Measurements from ENCODE around the gene ISG15.

The ISG15 gene

DNA sequence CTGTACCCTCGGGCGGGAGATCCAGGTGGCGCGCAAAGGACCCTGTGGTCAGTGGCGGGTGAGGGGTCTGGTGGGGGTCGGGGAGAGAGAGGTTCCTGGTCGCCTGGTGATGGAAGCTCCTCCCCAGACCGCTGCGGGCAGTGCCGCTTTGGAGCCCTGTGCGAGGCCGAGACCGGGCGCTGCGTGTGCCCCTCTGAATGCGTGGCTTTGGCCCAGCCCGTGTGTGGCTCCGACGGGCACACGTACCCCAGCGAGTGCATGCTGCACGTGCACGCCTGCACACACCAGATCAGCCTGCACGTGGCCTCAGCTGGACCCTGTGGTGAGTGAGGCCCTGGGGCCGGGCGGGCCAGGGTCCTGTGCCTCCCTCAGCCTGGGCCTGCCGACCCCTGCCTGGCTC, 30.1 kb downstream of the ISG15 start:
- CTCF ChIA-PET: no interaction called here
- POLR2A ChIA-PET: no interaction called here
- DNase-seq (ENCODE audit: low read depth, low spot score): no peak
- TF ChIP-seq, protein P1, sequence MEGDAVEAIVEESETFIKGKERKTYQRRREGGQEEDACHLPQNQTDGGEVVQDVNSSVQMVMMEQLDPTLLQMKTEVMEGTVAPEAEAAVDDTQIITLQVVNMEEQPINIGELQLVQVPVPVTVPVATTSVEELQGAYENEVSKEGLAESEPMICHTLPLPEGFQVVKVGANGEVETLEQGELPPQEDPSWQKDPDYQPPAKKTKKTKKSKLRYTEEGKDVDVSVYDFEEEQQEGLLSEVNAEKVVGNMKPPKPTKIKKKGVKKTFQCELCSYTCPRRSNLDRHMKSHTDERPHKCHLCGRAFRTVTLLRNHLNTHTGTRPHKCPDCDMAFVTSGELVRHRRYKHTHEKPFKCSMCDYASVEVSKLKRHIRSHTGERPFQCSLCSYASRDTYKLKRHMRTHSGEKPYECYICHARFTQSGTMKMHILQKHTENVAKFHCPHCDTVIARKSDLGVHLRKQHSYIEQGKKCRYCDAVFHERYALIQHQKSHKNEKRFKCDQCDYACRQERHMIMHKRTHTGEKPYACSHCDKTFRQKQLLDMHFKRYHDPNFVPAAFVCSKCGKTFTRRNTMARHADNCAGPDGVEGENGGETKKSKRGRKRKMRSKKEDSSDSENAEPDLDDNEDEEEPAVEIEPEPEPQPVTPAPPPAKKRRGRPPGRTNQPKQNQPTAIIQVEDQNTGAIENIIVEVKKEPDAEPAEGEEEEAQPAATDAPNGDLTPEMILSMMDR (IDR thresholded peaks at IDR 0.05; ENCODE audit: insufficient read depth, low read length, missing control alignments): no peak
- no peak overlapping the region for H3K4me3 ChIP-seq (ENCODE audit: low read depth, low read length)

DNA sequence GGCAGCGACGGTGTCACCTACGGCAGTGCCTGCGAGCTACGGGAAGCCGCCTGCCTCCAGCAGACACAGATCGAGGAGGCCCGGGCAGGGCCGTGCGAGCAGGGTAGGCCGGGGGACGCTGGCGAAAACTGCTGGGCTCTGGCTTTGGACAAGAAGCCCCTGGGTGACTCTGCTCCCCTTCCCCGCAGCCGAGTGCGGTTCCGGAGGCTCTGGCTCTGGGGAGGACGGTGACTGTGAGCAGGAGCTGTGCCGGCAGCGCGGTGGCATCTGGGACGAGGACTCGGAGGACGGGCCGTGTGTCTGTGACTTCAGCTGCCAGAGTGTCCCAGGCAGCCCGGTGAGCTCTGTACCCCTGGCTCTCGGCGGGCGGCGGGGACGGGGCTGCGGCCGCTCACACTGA, 30.6 kb downstream of the ISG15 start:
- no peak overlapping the region for H3K4me3 ChIP-seq (ENCODE audit: low read depth, low read length)
- DNase-seq (ENCODE audit: low read depth, low spot score): no peak
- ChIA-PET POLR2A (no interaction called here), CTCF (no interaction called here)
- TF ChIP-seq, protein P1 (IDR thresholded peaks at IDR 0.05; ENCODE audit: insufficient read depth, low read length, missing control alignments): no peak

DNA sequence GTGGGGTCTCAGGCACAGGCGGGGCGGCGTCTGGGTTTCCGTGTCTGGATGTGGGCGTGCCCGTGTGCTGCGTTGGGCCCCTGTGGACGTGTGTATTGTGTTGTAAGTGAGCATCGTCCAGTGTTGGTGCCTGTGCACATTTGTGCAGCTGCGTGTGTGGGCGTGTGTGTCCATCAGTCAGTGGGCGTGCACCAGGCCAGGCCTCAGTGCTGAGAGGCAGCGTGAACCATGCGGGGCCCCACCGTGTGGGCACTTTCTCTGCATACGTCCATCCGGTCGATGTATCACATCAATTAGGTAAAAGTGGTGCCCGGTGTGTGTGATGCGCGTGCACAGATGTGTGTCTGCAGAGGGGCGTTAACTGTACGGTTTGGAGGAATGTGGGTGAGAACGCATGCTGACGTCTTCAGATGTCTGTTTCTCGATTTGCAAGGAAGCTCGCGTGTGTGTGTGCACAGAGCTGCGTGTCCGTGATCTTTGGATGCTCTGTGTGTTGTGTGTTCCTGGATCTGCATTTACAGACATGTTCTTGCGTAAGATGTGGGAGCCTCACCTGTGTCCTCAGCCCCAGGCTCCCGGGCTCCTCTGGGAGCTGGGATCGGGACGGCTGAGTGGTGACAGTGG, 31.3 kb downstream of the ISG15 start:
- TF ChIP-seq, protein P1 (IDR thresholded peaks at IDR 0.05; ENCODE audit: insufficient read depth, low read length, missing control alignments): no peak
- ChIA-PET CTCF (no interaction called here), POLR2A (no interaction called here)
- H3K4me3 ChIP-seq (ENCODE audit: low read depth, low read length): no peak overlapping the region
- DNase-seq (ENCODE audit: low read depth, low spot score): no peak

DNA sequence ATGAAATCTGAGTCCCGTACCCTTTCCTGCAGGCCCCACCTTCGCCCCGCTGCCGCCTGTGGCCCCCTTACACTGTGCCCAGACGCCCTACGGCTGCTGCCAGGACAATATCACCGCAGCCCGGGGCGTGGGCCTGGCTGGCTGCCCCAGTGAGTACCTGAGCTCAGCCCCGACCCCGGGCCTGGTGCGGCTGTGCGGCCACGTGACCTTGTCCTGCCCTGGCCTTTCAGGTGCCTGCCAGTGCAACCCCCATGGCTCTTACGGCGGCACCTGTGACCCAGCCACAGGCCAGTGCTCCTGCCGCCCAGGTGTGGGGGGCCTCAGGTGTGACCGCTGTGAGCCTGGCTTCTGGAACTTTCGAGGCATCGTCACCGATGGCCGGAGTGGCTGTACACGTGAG, 31.8 kb downstream of the ISG15 start:
- ChIA-PET CTCF (no interaction called here), POLR2A (no interaction called here)
- DNase-seq (ENCODE audit: low read depth, low spot score): no peak
- TF ChIP-seq, protein P1 (IDR thresholded peaks at IDR 0.05; ENCODE audit: insufficient read depth, low read length, missing control alignments): no peak
- H3K4me3 ChIP-seq (ENCODE audit: low read depth, low read length): no peak overlapping the region

GRCh38 chr1:1046243-1046642, 32.9 kb downstream of the ISG15 start:
- CTCF ChIA-PET: no interaction called here
- POLR2A ChIA-PET: no interaction called here
- DNase-seq (ENCODE audit: low read depth, low spot score): no peak
- H3K4me3 ChIP-seq (ENCODE audit: low read depth, low read length): no peak overlapping the region
- TF ChIP-seq, protein P1 (IDR thresholded peaks at IDR 0.05; ENCODE audit: insufficient read depth, low read length, missing control alignments): no peak

DNA sequence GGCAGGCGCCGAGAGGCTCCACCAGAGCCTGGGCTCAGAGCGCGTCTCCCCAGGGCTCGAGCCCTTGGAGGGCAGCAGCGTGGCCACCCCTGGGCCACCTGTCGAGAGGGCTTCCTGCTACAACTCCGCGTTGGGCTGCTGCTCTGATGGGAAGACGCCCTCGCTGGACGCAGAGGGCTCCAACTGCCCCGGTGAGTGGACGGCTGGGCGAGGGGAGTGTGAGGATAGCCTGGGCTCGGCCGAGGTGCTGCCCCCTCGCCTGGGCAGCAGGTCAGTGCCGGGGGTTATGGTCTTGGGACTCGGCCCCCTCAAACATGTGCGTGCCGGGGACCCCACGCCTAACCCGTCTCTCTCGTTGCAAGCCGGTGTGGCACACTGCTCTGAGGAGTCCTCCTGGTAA, 33.5 kb downstream of the ISG15 start:
- TF ChIP-seq, protein P1 (IDR thresholded peaks at IDR 0.05; ENCODE audit: insufficient read depth, low read length, missing control alignments): no peak
- DNase-seq (ENCODE audit: low read depth, low spot score): no peak
- CTCF ChIA-PET: interaction anchor here (1.3 to 2.0 kb wide), 3 partner anchors 12 to 62 kb away, joined by 3 to 5 read pairs (median 4); no protein-coding TSS in a partner anchor
- POLR2A ChIA-PET: no interaction called here
- H3K4me3 ChIP-seq (ENCODE audit: low read depth, low read length): no peak overlapping the region

Measured in AG04449 (cell line).